Measurements from ENCODE around the gene JAK1.

Gene JAK1

GRCh38 chr1:64887689-64888217 lies 78.6 kb downstream of the JAK1 start:
- no peak for DNase-seq

GRCh38 chr1:64886877-64887276 lies 79.5 kb downstream of the JAK1 start:
- DNase-seq: no peak

GRCh38 chr1:64885648-64886047 lies 80.7 kb downstream of the JAK1 start:
- DNase-seq: no peak

- no peak for DNase-seq
Measured at GRCh38 chr1:64884261-64885040, 81.9 kb downstream of the JAK1 start.

- DNase-seq: no peak
Measured at GRCh38 chr1:64882574-64883255, 83.6 kb downstream of the JAK1 start.

- DNase-seq: peak; percentile 63
Measured at GRCh38 chr1:64881281-64881680, 85.1 kb downstream of the JAK1 start.

GRCh38 chr1:64880449-64880848 lies 85.9 kb downstream of the JAK1 start:
- DNase-seq: no peak

GRCh38 chr1:64878931-64879611 lies 87.3 kb downstream of the JAK1 start:
- no peak for DNase-seq

- no peak for DNase-seq
Measured at GRCh38 chr1:64878090-64878489, 88.3 kb downstream of the JAK1 start.

GRCh38 chr1:64877598-64877997 lies 88.8 kb downstream of the JAK1 start:
- DNase-seq: no peak

- no peak for DNase-seq
Measured at GRCh38 chr1:64877151-64877550, 89.2 kb downstream of the JAK1 start.

GRCh38 chr1:64875606-64876005 lies 90.7 kb downstream of the JAK1 start:
- DNase-seq: no peak

- no peak for DNase-seq
Measured at GRCh38 chr1:64875101-64875500, 91.2 kb downstream of the JAK1 start.

- DNase-seq: no peak
Measured at GRCh38 chr1:64874666-64875065, 91.7 kb downstream of the JAK1 start.

- no peak for DNase-seq
Measured at GRCh38 chr1:64873576-64873975, 92.8 kb downstream of the JAK1 start.

GRCh38 chr1:64872067-64872466 lies 94.3 kb downstream of the JAK1 start:
- no peak for DNase-seq

- no peak for DNase-seq
Measured at GRCh38 chr1:64871256-64871655, 95.1 kb downstream of the JAK1 start.

- no peak for DNase-seq
Measured at GRCh38 chr1:64867266-64867665, 99.1 kb downstream of the JAK1 start.

- DNase-seq: peak; percentile 19
Measured at GRCh38 chr1:64866689-64867088, 99.7 kb downstream of the JAK1 start.

GRCh38 chr1:64865105-64865757 lies 101.1 kb downstream of the JAK1 start:
- no peak for DNase-seq

GRCh38 chr1:64864018-64864940 lies 102.1 kb downstream of the JAK1 start:
- DNase-seq: no peak

- no peak for DNase-seq
Measured at GRCh38 chr1:64861611-64862010, 104.7 kb downstream of the JAK1 start.

Data from fibroblast of skin of right quadriceps (primary cell).